H54 (cell line): ENCODE results near the gene RGL3.
"Not testable (repeated sequence)": the region's sequence is repeated elsewhere in the genome, so short reads cannot be mapped to it uniquely, and the experiment has no call there.

ENCODE experiments used
- DNase-seq: peaks from one replicate; pipeline ENCODE4 v3.0.0; 2011; ENCODE audit warnings: low spot score, mixed read lengths; ENCODE audit not compliant: insufficient read length
- FAIRE-seq: peaks from 3 replicates; lab custom pipeline; 2011; peaks lifted over from hg19 to GRCh38; lab: Jason Lieb, UNC
- POLR2A ChIP-seq: IDR thresholded peaks from 2 replicates; pipeline ENCODE4 v1.6.1; 2011; ENCODE audit warnings: low read depth, mild to moderate bottlenecking, low read length

Gene RGL3

GRCh38 chr19:11418549-11419506 is at the start of gene RGL3:
RGL3 (minus strand) TSS chr19:11419314; CDS start chr19:11419278, 36 bp downstream.
- peak; percentile 76 for DNase-seq
- TF ChIP-seq POLR2A: peak; percentile 48; the same call in 1 of the 2 replicates
- no peak for FAIRE-seq

- not testable (repeated sequence) for DNase-seq, FAIRE-seq
These were observed 49.2 kb upstream of the RGL3 start for GRCh38 chr19:11468266-11468845.

- DNase-seq (no peak), FAIRE-seq (no peak)
- no peak for TF ChIP-seq POLR2A
These were observed 46.5 kb upstream of the RGL3 start for GRCh38 chr19:11465600-11465999.

- no peak for TF ChIP-seq POLR2A
- FAIRE-seq (no peak), DNase-seq (no peak)
These were observed 45.5 kb upstream of the RGL3 start for GRCh38 chr19:11464333-11465265.

- no peak for TF ChIP-seq POLR2A
- FAIRE-seq (no peak), DNase-seq (no peak)
These were observed 44.3 kb upstream of the RGL3 start for GRCh38 chr19:11463391-11463790.

GRCh38 chr19:11461453-11461852 is 42.3 kb upstream of the RGL3 start:
- FAIRE-seq (no peak), DNase-seq (no peak)
- TF ChIP-seq POLR2A: no peak

- DNase-seq: no peak
- TF ChIP-seq POLR2A: no peak
- no peak for FAIRE-seq
These were observed 41.1 kb upstream of the RGL3 start for GRCh38 chr19:11460207-11460606.

- FAIRE-seq, DNase-seq: not testable (repeated sequence)
These were observed 39.8 kb upstream of the RGL3 start for GRCh38 chr19:11458912-11459311.

GRCh38 chr19:11458236-11458900 is 39.3 kb upstream of the RGL3 start:
- TF ChIP-seq POLR2A: no peak
- DNase-seq (no peak), FAIRE-seq (no peak)

- FAIRE-seq: no peak
- TF ChIP-seq POLR2A: no peak
- no peak for DNase-seq
These were observed 38.7 kb upstream of the RGL3 start for GRCh38 chr19:11457831-11458230.

- no peak for DNase-seq
- no peak for TF ChIP-seq POLR2A
- no peak for FAIRE-seq
These were observed 38.0 kb upstream of the RGL3 start for GRCh38 chr19:11457115-11457514.

- TF ChIP-seq POLR2A: no peak
- FAIRE-seq: no peak
These were observed 37.5 kb upstream of the RGL3 start for GRCh38 chr19:11456659-11457058.

GRCh38 chr19:11455233-11455554 is 36.1 kb upstream of the RGL3 start:
- FAIRE-seq, DNase-seq: not testable (repeated sequence)

More at GRCh38 chr19:11456659-11457058, 37.5 kb upstream of the RGL3 start:
- no peak for DNase-seq
